HG03095 (cell line): Measurements from ENCODE around the gene MRPL49.
"Not testable (repeated sequence)": the region's sequence is repeated elsewhere in the genome, so short reads cannot be mapped to it uniquely, and the experiment has no call there.

Experiments
- ATAC-seq: cut with Tn5 transposase; IDR thresholded peaks from one replicate; pipeline ENCODE4 v1.9.1; 2021; ENCODE audit warnings: moderate library complexity; ENCODE audit not compliant: unreplicated experiment

MRPL49 gene

DNA sequence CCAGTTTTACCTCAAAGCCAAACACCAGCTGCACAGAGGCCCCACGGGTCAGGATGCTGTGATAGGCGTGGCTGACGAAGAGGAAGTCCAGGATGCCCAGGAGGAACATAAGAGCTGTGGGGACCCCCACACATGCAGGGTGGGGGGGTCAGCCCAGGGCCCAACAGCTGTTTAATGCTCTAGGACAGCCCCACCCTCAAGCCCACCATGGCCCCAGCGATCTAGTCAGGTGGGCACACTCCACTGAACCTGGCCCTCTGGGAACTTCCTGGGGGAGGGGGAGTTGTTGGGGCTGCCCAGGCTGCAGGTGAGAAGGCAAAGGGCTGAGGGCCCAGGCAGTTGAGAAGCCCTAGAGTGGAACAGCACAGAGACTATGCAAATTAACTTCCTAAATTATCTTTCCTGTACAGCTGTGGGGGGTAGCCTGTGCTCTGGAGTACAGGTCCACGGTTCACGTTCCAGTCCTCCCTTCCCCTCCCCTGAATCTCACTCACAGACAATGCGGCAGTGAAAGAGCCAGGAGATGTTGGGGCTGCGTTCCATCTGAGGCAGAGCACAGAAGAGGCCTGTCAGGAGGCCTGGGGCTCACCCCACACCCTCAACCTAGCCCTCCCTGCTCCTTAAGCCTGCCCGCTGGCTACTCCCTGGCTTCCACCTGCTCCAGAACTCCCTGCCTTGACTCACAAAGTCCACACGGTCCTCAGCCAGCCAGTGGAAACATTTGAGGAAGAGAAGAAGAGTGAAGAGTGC lies 10.3 kb downstream of the MRPL49 start:
- peak; percentile 40 for ATAC-seq

DNA sequence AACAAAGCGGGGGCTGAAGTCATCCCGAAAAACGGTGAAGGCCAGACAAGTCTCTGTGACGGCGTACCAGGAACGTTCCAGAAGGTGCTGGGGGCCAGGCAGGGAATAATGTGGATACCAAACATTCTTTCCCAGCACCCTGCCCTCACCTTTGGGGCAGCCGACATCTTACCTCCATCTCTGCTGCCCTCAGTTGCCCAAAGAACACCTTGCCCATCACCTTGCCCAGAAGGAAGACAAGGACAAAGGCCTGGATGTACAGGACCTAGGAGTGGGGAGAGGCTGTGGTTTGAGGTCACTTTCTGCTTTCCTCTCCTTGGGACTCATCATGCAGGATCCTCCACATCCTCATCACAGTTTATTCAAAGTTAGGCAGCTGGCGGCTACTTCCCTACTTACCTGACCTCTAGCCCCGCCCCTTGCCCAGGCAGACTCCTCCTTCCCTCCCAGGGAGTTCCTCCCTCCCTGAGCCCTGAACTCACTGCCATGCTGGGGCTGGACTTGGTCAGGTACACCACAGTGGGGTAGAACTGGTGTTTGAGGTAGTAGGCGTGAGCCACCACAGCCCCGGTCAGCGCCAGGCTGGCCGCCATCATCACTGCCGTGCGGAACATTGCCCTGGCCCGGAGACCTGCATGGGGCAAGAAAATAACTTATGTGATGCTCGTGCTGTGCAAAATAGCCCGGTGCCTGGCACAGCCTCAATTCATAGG lies 11.0 kb downstream of the MRPL49 start:
- ATAC-seq, result no peak

DNA sequence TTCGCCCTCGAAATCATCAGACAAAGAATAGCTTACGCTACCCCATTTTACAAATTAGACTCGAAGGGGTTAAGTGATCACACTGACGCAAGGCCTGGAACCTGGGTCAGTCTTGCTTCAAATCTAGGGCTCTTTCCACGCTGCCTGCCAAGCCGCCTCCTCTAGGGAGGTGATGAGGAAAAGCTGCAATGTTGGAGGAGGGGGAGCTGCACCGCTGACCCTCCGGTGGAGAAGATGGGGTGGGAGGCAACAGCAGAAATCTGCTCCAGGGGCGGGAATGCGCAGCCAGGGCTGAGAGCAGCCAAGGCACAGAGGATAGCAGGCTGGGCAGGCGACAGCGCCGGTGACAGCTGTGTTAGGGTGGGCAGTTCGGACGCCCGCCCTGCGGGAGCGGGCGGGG lies 11.6 kb downstream of the MRPL49 start:
- ATAC-seq, result no peak

DNA sequence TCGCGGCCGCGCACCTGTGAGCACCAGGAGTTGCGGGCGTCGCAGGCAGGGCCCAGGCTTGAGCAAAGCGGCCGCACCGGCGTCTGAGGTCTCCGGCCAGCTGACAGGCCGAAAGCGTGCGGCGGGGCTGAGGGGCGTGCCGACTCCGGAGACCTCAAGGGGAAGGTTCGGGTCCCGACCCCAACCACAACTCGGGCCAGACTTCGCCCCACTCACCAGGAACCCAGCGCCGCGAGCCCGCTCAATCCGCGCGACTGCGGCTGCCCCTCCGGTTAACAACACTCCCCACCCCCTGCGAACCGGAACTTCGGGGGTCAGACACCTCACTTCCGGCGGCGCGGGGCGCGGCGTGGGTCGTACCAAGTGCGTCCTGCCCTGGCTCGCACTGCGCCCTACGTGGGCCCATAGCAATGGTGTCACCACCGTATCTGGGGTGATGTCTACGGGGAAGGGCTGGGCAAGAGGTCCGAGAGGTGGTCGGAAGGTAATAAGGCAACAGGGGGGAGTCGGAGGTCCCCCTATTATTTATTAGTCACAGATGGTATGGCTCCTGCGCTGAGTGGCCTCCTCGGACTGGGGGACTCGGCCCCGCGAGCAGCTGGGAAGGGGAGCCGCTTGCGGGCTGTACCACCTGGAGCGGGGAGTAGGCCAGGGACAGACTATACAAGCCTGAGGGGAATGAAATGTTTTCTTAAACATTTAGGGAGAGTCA lies 12.3 kb downstream of the MRPL49 start, which contains the start of gene SYVN1:
Gene SYVN1, minus strand, starts transcription at position 280 of the 712 bp plus-strand sequence. CDS start 918 bp downstream, outside the sequence.
- peak; percentile 35 for ATAC-seq

DNA sequence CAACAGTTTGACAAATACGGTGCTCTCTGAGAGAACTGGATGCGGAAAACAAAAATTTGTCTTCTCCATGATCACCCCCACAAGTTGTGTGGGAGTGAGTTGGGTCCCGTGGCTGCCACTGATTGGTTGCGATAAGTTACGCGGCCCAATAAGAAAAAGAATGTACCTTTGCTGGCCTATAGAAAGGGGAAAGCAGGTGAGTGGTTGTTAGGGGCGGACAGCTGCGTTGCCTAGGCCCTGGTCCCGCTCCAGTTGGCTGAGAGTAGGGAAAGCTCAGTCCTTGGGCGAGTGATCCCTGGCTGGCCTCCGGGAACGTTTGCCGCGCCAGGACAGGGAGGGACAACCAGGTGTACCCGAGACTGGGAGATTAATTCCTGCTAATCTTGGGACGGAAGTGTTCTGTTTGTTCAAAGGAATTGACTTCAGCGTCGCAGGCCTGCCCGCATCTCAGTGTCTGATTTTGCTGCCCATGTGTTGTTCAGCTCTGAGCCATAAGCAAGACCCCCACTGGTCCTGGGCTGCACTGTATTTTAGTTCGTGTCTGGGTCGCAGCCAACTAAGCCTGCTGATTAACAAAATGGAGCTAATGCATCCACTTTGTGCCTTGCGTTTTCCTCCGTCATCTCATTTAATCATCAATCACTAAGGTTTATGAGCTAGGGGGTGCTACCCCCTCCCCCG lies 13.0 kb downstream of the MRPL49 start:
- peak; percentile 58 for ATAC-seq

DNA sequence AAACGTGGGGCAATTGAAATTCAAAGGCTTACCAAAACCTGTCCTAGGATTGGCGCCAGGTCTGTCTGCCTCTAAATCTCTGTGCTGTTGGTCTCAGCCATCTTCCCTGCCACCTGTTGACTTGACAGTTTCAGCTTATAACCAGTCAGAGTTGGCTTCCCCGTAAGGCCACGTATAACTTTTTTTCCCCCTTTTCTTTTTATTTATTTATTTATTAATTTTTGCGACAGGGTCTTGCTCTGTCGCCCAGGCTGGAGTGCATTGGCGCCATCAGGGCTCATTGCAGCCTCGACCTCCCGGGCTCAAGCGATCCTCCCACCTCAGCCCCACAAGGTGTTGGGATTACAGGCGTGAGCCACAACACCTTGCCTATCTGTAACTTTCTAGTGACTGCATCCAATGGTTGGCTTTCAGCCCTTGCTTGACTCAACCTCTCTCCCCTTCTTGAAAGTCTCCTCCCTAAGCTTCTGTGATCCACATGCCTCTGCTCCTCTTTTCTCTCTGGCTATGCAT lies 13.6 kb downstream of the MRPL49 start:
- no peak for ATAC-seq

DNA sequence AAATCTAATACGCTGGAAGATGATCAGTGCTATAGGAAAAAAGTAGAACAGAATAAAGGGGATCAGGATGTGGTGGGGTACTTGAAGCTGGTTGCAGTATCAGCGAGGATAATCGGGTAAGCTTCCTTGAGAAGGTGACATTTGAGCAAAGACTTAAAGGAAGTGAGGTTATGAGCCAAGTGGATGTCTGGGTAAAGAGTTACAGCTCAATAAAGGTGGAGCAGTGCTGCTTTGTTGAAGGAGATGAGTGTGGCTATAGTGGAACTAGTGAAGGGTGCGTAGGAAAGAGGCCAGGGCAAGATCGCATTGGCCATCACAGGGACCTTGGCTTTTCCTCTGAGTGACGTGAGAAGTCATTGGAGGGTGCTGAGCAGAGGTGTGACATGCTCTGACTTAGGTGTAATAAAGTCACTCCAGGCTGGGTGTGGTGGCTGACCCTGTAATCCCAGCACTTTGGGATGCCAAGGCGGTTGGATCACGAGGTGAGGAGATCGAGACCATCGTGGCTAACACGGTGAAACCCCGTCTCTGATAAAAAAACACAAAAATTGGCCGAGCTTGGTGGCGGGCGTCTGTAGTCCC lies 14.5 kb downstream of the MRPL49 start:
- ATAC-seq, result no peak

DNA sequence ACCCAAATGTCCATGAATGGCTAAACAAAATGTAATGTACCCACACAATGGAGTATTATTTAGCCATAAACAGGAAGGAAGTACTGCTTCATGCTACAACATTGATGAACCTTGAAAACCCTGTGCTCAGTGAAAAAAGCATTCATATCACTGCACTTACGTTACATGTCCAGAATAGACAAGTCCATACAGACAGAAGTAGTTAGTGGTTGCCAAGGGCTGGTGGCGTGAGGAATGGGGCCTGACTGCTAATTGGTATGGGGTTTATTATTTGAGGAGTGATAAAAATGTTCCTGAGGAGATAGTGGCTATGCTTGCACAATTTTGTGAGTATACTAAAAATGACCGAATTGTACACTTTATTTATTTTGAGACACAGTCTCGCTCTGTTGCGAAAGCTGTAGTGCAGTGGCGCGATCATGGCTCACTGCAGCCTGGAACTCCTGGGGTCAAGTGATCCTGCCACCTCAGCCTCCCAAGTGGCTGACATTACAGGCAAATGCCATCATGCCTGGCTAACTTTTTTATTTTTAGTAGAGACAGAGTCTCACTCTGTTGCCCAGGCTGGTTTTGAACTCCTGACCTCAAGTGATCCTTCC lies 19.9 kb downstream of the MRPL49 start:
- no peak for ATAC-seq

DNA sequence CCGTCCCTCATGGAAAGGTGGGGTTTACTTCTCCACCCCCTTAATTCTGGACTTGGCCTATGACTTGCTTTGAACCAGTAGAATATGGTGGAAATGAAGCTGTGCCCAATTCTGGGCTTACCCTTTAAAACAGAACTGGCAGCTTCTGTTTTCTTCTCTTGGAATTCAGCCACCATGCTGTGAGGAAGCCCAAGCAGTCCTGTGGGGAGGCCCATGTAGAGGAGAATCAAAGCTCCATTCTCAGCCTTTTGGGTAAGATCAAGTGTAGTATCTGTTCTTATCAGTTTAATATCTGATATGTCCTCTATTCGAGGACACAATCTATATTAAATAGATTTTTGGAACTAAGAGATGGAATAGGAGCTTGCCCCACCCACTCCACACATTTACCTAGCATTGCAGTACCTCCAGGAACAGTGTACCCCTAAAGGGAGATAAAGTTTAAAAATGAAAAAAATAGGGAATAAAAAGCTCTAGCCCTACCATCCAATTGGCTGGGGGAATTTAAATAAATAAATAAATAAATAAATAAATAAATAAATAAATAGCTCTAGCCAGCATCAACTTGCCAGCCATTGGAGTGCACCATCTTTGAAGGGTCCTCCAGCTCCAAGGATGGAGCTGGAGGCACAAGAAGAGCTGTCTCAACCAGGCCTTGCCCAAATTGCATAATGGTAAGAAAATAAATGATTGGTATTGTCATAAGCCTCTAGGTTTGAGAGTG lies 25.4 kb downstream of the MRPL49 start:
- no peak for ATAC-seq

DNA sequence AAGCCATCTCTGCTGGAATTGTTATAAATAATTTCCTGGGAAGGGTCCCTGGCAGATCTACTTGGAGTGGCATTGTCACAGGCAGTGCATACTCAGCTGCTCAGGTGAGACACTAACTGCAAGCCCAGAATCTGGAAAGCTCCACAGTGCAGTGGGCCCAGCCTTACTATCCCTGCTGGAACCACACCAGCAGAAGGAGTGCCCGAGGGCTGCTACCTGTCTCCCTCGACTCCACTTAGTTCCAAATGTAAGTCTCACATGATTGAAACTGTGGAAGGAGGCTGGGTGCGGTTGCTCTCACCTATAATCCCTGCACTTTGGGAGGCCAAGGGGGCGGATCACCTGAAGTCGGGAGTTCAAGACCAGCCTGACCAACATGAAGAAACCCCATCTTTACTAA lies 26.5 kb downstream of the MRPL49 start:
- ATAC-seq, result no peak

DNA sequence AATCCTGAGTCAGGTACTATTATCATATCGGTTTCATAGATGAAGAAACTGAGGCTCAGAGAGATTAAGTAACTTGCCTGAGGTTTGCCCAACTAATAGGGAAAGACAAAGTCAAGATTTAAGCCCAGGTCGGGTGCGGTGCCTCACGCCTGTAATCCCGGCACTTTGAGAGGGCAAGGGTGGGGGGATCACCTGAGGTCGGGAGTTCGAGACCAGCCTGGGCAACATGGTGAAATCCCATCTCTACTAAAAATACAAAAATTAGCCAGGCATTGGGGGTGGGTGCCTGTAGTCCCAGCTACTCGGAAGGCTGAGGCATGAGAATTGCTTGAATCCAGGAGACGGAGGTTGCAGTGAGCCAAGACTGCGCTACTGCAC lies 28.0 kb downstream of the MRPL49 start:
- not testable (repeated sequence) for ATAC-seq

DNA sequence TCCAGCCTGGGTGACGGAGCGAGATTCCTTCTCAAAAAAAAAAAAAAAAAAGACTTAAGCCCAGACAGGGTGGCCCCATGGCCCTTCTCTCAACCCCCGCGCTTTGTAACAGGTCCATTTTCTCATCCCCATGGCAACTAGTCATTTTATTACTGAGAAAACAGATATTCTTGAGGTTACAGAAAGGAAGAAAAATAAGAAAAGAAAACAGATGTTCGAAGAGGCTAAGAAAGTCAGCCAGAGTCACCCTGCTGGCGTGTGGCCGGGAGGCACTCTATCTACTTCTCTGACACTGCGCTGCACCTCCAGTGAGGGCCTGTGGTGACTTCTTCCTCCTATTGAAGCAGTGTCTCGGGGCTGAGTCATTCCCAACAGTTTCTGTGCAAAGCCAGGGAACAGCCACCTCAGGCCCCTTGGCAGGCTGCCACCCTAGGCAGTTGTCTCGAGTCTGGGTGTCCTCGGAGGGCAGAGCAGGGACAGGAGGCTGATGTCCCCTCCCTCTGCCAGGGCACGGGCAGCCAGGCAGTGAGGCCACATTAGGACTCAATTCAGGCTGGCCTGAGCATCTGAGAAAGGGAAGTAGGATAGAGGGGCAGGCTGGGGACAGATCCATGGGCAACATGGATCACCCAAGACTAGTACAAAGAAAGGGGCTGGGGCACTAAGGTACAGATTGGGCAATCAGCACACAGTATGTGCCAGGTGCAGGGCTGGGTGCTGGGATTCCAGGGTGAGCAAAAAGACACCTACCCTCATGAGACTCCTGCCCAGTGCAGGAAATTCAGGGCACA lies 28.6 kb downstream of the MRPL49 start:
- ATAC-seq, result no peak

DNA sequence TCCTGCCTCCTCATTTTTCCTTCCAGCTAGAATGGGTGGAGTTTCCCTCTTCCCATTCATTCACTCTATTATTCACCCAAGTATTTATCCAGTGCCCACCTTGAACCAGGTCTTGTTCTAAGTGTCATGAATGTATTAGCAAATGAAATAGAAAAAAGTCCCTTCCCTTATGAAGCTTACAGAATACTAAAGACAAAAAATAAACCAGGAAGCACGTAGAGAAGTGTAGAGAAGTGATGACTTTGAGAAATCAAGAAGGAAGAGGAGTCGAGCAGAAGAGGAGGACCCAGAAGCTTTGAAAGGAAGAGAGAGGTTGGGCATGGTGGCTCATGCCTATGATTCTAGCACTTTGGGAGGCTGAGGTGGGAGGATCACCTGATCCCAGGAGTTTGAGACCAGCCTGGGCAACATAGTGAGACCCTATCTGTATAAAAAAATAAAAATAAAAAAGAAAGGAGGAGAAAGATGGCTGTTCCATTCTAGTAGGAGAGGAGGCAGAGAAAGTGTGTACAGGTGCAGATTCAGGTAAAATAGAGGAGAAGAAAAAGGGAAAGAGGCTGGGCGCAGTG lies 29.3 kb downstream of the MRPL49 start:
- no peak for ATAC-seq

DNA sequence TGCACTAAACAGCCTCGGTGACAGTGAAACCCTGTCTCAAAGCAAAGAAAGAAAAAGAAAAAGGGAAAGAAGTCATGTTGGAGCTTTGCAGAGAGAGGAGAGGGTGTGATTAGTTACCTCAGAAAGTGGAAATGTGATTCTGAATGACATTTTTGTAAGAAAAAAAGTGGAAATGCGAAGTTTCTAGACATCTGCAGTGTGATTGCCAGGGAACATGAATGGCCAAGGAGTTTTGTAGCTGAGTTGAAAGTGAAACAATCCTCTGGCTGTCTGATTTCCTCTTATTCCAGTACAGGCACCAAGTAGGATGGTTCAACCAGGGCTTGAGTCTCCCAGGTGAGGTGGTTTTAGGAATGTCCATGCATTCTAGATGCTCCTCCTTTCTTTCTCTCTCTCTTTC lies 30.0 kb downstream of the MRPL49 start:
- no peak for ATAC-seq

DNA sequence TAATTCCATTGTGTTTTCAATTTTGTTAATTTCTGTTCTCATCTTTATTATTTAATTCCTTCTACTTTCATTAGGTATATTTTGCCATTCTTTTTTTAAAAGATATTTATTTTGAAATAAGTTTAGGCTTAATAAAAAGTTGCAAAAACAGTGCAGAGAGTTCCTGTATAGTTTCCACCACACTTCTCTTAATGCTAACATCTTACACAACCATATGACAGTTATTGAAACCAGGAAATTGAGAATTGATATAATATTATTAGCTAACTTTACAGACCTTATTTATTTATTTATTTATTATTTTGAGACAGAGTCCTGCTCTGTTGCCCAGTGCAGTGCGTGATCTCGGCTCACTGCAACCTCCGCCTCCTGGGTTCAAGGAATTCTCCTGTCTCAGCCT lies 34.1 kb downstream of the MRPL49 start:
- ATAC-seq, result no peak

DNA sequence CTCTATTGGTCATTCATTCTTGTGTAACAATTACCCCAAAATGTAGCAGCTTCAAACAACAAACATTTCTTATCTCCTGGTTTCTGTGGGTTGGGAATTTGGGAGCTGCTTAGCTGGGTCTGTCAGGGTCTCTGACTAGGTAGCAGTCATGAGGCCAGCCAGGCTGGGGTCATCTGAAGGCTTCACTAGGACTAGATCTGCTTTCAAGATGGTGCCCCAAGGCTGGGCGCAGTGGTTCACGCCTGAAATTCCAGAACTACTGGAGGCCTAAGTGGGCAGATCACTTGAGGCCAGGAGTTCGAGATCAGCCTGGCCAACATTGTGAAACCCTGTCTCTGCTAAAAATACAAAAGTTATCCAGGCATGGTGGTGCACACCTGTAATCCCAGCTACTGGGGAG lies 34.8 kb downstream of the MRPL49 start:
- no peak for ATAC-seq

DNA sequence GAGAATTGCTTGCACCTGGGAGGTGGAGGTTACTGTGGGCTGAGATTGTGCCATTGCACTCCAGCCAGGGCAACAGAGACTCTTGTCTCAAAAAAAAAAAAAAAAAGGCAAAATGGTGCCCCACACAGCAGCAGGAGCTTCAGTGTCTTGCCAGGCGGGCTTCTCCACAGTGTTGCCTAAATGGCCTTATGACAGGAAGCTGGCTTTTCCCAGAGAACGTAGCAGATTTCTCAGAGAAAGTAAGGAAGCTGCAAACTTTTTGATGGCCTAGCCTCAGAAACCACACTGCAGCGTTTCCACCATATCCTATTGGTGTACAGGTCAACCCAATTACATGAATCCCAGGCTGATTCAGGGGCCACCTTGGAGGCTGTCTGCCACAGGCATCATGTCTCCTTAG lies 35.2 kb downstream of the MRPL49 start:
- ATAC-seq, result no peak

DNA sequence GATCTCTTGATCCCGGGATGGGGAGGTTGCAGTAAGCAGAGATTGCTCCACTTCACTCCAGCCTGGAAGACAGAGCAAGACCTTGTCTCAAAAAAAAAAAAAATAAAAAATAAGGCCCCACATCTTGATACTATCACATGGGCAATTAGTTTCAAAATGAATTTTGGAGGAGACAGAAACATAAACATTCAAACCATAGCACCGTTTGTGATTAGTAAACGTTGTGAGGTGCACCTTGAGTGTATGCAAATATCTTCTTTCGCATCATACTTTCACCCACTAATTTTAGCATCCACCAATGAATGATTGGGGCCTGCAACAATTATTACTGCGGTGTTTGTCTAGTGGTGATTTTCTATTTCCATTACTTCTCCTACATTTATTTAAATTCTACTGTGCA lies 36.9 kb downstream of the MRPL49 start:
- peak; percentile 59 for ATAC-seq

DNA sequence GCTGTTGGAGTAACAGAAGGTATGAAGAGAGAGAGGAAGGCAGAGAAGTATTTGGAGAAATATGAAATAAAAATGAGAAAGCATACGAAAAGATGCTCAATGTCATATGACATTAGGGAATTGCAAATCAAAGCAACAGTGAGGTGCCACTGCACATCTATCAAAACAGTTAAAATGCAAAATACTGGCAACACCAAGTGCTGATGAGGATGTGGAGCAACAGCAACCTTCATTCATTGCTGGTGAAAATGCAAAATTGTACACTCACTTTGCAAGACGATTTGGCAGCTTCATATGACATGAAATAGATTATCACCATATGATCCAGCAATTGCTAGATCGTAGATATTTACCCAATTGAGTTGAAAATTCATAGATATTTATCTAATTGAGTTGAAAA lies 38.5 kb downstream of the MRPL49 start:
- no peak for ATAC-seq
